Prostate gland (tissue), 2 donors: ENCODE measurements around the gene CYFIP1. TPM values are rescaled to one million over a fixed set of nuclear protein-coding genes. Genes with fewer than 3 reads are reported as not detected.

Source experiments
- DNase-seq: peaks from one replicate; pipeline ENCODE4 v3.0.0-alpha.2; 2019; ENCODE audit warnings: low spot score
- H3K27ac ChIP-seq, 2 donors: fragments of 200-600 bp; sonication (generic); 2 replicates each; pipeline ENCODE4 v1.5.1; 2017 to 2019
- H3K27me3 ChIP-seq: fragments of 200-600 bp; sonication (generic); replicated peaks from 2 replicates; pipeline ENCODE4 v1.5.1; 2019; ENCODE audit not compliant: insufficient read depth
- H3K36me3 ChIP-seq, 2 donors: fragments of 200-600 bp; sonication (generic); 1 replicate in 1 of 2; 2 replicates in 1 of 2; pipeline versions ENCODE4 v1.5.1 to v1.8.1; 2017 to 2019
- H3K4me1 ChIP-seq: fragments of 200-600 bp; sonication (generic); replicated peaks from 2 replicates; pipeline ENCODE4 v1.5.1; 2019
- H3K4me3 ChIP-seq, 2 donors: fragments of 200-600 bp; sonication (generic); 2 replicates each; pipeline ENCODE4 v1.5.1; 2017 to 2019
- H3K9me3 ChIP-seq: fragments of 200-600 bp; sonication (generic); 2 replicates; pipeline ENCODE4 v1.5.1; 2017
- POLR2A ChIP-seq: fragments of 450-650 bp; IDR thresholded peaks from one replicate; pipeline ENCODE4 v1.6.1; 2016; ENCODE audit warnings: antibody characterized with exemption, mild to moderate bottlenecking
- POLR2AphosphoS5 ChIP-seq: sonication (generic); formaldehyde crosslinking; IDR thresholded peaks from one replicate; pipeline ENCODE4 v1.6.1; 2017; ENCODE audit warnings: antibody characterized with exemption
- WGBS: methylation state at CpG from one replicate; pipeline ENCODE4 v1.1.5; 2018; 5-methylcytosine and 5-hydroxymethylcytosine counted together
- intact Hi-C: fragments of 100-400 bp; cut with DNase I; formaldehyde crosslinking; loops from one replicate; pipeline ENCODE4 v1.14.2; 2022
- total RNA-seq, 2 donors: library from RNA; depleted of rRNA; stranded (reverse); fragments of >200 nt; gene quantifications; one replicate each; pipeline ENCODE4 v1.1.0, GENCODE V29; 2016
- TF ChIP-seq, protein P1 (sequence below), 4 experiments: fragments of 200-600 bp in 2 of 4; fragments of 450-650 bp in 2 of 4; sonication (generic) in 2 of 4; IDR thresholded peaks; 1 replicate in 3 of 4; 2 replicates in 1 of 4; pipeline ENCODE4 v1.5.1; 2016 to 2019; ENCODE audit warnings: antibody characterized with exemption in 4 of 4, mild to moderate bottlenecking in 2 of 4, moderate library complexity in 2 of 4

The CYFIP1 gene
- total RNA-seq, 2 donors from 2014 or later, result 97.1 to 121 TPM

DNA sequence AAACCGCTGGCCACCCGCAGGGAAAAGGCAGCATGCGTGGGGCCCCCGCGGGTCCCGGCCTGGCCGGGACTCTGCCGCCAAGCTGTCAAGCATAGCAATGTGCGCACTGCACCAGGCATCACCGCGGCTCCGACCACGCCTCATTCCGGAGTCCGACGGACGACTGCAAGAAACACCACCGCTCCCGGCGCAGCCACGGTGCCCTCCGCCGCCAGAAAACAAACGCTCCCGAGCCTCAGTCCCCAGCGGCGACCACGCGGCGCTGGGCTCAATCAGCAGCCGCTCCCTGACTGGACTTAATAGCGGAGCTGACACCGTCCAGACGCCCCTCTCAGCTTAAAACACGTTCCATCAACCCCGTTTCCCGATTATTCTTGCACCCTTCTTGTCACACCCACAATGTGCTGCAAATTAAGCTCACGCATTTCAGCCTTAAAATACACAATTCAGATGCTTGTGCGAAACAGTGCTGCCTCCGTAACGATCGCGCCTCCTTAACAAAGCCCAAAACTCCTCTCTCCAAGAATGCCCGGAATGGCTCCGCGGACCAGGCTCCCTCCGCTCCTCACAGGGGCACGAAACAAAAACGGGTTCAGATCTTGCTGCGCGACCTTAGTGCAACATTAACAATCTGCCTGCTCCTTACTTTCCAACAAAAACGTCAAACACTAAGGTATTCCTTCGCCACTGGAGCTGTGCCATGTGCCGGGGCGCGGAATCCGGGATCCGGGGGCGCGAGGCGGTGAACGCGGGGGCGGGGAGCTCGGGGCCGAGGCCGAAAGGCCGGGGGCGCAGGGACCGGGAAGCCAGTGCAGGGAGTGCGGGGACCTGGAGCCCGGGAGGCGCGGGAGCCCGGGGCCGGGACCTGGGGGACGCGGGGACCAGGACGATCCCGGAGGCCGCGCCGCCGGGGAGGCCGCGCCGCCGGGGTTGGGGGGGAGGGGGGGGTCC, 655 bp downstream of the CYFIP1 start:
- Histone ChIP-seq H3K4me1 (peaks cover 6% of the 10 kb centered on the region), H3K27ac (peak overlapping the region; percentile 85 to 86), H3K9me3 (no peaks in the 10 kb centered on the region), H3K27me3 (no peaks in the 10 kb centered on the region), H3K36me3 (no peaks in the 10 kb centered on the region), H3K4me3 (peak overlapping the region; percentile 68 to 97)
- TF ChIP-seq, protein P1, sequence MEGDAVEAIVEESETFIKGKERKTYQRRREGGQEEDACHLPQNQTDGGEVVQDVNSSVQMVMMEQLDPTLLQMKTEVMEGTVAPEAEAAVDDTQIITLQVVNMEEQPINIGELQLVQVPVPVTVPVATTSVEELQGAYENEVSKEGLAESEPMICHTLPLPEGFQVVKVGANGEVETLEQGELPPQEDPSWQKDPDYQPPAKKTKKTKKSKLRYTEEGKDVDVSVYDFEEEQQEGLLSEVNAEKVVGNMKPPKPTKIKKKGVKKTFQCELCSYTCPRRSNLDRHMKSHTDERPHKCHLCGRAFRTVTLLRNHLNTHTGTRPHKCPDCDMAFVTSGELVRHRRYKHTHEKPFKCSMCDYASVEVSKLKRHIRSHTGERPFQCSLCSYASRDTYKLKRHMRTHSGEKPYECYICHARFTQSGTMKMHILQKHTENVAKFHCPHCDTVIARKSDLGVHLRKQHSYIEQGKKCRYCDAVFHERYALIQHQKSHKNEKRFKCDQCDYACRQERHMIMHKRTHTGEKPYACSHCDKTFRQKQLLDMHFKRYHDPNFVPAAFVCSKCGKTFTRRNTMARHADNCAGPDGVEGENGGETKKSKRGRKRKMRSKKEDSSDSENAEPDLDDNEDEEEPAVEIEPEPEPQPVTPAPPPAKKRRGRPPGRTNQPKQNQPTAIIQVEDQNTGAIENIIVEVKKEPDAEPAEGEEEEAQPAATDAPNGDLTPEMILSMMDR (IDR thresholded peaks at IDR 0.05), result peak in 1 of 4 experiments; percentile 9
- no peak for TF ChIP-seq POLR2AphosphoS5
- DNase-seq, result peak; percentile 62
- under 1% methylated on average over 70 of the region's 88 CpGs for WGBS
- intact Hi-C loops, result loop anchor here (5.0 kb wide), 1 partner anchor 58 kb away; the partner anchor contains the start of gene TUBGCP5

DNA sequence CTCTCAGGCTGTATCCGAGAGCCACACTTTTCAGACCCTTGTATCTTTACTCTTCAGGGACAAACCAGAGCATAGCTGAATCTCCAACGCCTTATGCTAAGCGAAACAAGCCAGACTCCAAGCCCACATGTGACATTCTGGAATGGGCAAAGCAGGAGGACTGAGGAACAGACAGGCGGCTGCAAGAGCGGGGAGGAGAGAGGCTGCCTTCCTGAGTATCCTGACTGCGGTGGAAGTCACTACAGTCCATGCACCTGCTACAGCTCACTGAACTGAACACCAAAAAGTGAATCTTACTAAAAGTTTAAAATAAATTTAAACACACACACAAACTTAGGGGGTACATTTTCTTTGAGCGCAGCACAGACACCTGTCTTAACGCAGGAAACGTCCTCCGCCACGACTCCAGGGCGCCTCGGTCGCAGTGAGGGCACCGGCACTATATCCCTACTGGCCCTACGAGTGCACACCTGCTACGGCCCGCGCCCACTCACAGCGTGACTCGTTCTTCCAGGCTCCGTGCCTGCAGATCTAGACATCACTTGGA, 1.4 kb downstream of the CYFIP1 start:
- Histone ChIP-seq H3K36me3 (no peaks in the 10 kb centered on the region), H3K4me1 (peaks cover 6% of the 10 kb centered on the region), H3K9me3 (no peaks in the 10 kb centered on the region), H3K4me3 (peak overlapping the region; percentile 68 to 97), H3K27ac (peak overlapping the region in 1 of 2 donors; percentile 85), H3K27me3 (no peaks in the 10 kb centered on the region)
- intact Hi-C loops, result no loop called here
- TF ChIP-seq, protein P1 (IDR thresholded peaks at IDR 0.05), result no peak
- no peak for TF ChIP-seq POLR2AphosphoS5
- DNase-seq, result no peak
- 16% methylated on average over 22 of the region's 22 CpGs for WGBS

DNA sequence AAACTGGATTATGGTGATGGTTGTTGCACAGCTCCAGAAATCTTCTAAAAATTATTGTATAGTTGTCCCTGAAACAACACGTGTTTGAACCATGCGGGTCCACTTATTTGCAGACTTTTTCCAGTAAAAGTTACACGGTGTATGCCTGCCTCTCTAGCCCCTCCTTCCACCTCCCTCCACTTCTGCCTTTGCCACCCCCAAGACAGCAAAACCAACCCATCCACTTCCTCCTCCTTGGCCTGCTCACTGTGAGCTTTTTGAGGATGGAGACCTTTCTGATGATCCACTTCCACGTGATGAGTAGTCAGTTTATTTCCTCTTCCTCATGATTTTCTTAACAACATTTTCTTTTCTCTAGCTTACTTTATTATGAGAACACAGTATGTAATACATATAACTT, 5.4 kb downstream of the CYFIP1 start:
- intact Hi-C loops, result no loop called here
- H3K36me3 ChIP-seq, result no peaks in the 10 kb centered on the region
- TF ChIP-seq, protein P1 (IDR thresholded peaks at IDR 0.05), result no peak
- no peak for TF ChIP-seq POLR2AphosphoS5
- TF ChIP-seq POLR2A, result no peak
- no peak overlapping the region for H3K4me3 ChIP-seq
- no peak overlapping the region for H3K27ac ChIP-seq
- WGBS, result 64% methylated on average over 4 of the region's 4 CpGs
- no peaks in the 10 kb centered on the region for H3K9me3 ChIP-seq
- peaks cover 6% of the 10 kb centered on the region for H3K4me1 ChIP-seq
- H3K27me3 ChIP-seq, result no peaks in the 10 kb centered on the region
- no peak for DNase-seq

DNA sequence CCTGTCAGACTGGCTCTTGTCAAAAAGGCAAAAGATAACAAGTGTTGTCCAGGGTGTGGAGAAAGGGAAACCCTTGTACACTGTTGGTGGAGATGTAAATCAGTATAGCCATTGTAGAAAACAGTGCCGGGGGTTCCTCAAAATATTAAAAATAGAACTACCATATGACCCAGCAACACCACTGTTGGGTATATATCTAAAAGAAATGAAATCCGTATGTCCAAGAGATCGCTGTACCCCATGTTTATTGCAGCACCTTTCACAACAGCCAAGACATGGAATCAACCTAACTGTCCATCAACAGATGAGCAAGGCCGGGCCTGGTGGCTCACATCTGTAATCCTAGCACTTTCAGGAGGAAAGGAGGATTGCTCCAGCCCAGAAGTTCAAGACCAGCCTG, 6.2 kb downstream of the CYFIP1 start:
- intact Hi-C loops, result no loop called here
- 87% methylated on average over 4 of the region's 4 CpGs for WGBS
- no peak overlapping the region for H3K27ac ChIP-seq
- H3K4me1 ChIP-seq, result peaks cover 5% of the 10 kb centered on the region
- TF ChIP-seq, protein P1 (IDR thresholded peaks at IDR 0.05), result no peak
- no peak for TF ChIP-seq POLR2AphosphoS5
- TF ChIP-seq POLR2A, result no peak
- H3K27me3 ChIP-seq, result no peaks in the 10 kb centered on the region
- no peak for DNase-seq
- H3K9me3 ChIP-seq, result no peaks in the 10 kb centered on the region
- H3K4me3 ChIP-seq, result no peak overlapping the region
- no peaks in the 10 kb centered on the region for H3K36me3 ChIP-seq
